ENCODE data around the gene RAMAC. TPM values are rescaled to one million over a fixed set of nuclear protein-coding genes. Genes with fewer than 3 reads are reported as not detected.
A peak's percentile ranks its signal among the peaks of the same experiment; 100 is the strongest.

RAMAC gene
- total and polyA plus RNA-seq, 2 of the 8 experiments (the other 6 are each of a cell fraction or from before 2014, with no cell fraction given), result 20.7 to 32.9 TPM

DNA sequence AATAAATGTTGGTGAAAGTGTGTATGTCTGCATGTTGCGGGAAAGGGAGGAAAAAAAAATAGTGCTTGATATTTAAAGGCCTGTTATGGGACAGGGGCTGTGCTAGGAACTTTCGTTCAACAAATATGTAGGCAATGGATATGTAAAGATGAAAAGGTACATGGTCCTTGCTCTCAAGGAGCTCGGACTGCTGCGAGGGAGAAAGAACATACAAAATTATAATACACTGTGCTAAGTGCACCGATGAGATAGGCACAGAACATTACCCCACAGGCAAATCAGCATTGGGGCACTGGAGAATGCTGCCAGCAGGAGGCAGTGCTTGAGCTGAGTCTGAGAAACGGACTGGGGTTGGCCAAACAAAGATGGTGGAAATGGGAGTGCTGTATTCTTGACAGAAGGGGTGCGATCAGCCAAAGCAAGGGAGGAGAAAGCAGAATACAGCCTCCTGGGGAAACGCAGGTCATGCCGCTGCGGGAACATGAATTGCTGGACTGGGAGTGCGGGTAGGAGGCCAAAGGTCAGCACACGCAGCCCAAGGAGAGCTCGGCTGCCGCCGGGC lies 24.8 kb downstream of the RAMAC start (continued):
- TF ChIP-seq EGR1 (IDR thresholded peaks at IDR 0.05; ENCODE audit: borderline replicate concordance, low read depth, low read length), result no peak
- peak; percentile 72 for TF ChIP-seq TEAD4 (IDR thresholded peaks at IDR 0.05; ENCODE audit: low read depth, low read length)
- no peak for TF ChIP-seq SP2 (IDR thresholded peaks at IDR 0.05; ENCODE audit: low read length)
- peak; percentile 67 to 68 for TF ChIP-seq RAD21 (IDR thresholded peaks at IDR 0.05 in 1 of 2, conservative IDR thresholded peaks at IDR 0.05 in 1 of 2; ENCODE audit: low read depth in 2 of 2, low read length in 2 of 2)
- TF ChIP-seq JUN (IDR thresholded peaks at IDR 0.05; ENCODE audit: low read depth, low read length), result no peak
- TF ChIP-seq, protein P1, sequence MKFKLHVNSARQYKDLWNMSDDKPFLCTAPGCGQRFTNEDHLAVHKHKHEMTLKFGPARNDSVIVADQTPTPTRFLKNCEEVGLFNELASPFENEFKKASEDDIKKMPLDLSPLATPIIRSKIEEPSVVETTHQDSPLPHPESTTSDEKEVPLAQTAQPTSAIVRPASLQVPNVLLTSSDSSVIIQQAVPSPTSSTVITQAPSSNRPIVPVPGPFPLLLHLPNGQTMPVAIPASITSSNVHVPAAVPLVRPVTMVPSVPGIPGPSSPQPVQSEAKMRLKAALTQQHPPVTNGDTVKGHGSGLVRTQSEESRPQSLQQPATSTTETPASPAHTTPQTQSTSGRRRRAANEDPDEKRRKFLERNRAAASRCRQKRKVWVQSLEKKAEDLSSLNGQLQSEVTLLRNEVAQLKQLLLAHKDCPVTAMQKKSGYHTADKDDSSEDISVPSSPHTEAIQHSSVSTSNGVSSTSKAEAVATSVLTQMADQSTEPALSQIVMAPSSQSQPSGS (IDR thresholded peaks at IDR 0.05; ENCODE audit: low read length), result no peak
- TF ChIP-seq, protein P2, sequence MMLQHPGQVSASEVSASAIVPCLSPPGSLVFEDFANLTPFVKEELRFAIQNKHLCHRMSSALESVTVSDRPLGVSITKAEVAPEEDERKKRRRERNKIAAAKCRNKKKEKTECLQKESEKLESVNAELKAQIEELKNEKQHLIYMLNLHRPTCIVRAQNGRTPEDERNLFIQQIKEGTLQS (IDR thresholded peaks at IDR 0.05; ENCODE audit: insufficient read depth, low read depth, low read length), result no peak
- TF ChIP-seq YY1 (IDR thresholded peaks at IDR 0.05; ENCODE audit: low read depth, low read length), result peak; percentile 92
- no peak for TF ChIP-seq SP4 (IDR thresholded peaks at IDR 0.05; ENCODE audit: low read length)
- TF ChIP-seq KDM5A (IDR thresholded peaks at IDR 0.05; ENCODE audit: low read length), result no peak
- TF ChIP-seq SIX5 (IDR thresholded peaks at IDR 0.05; ENCODE audit: low read depth, low read length), result no peak
- TF ChIP-seq, protein P3, sequence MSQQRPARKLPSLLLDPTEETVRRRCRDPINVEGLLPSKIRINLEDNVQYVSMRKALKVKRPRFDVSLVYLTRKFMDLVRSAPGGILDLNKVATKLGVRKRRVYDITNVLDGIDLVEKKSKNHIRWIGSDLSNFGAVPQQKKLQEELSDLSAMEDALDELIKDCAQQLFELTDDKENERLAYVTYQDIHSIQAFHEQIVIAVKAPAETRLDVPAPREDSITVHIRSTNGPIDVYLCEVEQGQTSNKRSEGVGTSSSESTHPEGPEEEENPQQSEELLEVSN (IDR thresholded peaks at IDR 0.05), result no peak
- no peak for TF ChIP-seq CBX8 (IDR thresholded peaks at IDR 0.05; ENCODE audit: borderline replicate concordance, low read depth, low read length)
- TF ChIP-seq SP1 (IDR thresholded peaks at IDR 0.05; ENCODE audit: low read depth, low read length), result no peak
- TF ChIP-seq, protein P4, sequence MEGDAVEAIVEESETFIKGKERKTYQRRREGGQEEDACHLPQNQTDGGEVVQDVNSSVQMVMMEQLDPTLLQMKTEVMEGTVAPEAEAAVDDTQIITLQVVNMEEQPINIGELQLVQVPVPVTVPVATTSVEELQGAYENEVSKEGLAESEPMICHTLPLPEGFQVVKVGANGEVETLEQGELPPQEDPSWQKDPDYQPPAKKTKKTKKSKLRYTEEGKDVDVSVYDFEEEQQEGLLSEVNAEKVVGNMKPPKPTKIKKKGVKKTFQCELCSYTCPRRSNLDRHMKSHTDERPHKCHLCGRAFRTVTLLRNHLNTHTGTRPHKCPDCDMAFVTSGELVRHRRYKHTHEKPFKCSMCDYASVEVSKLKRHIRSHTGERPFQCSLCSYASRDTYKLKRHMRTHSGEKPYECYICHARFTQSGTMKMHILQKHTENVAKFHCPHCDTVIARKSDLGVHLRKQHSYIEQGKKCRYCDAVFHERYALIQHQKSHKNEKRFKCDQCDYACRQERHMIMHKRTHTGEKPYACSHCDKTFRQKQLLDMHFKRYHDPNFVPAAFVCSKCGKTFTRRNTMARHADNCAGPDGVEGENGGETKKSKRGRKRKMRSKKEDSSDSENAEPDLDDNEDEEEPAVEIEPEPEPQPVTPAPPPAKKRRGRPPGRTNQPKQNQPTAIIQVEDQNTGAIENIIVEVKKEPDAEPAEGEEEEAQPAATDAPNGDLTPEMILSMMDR (IDR thresholded peaks at IDR 0.05; ENCODE audit: control extremely low read depth in 1 of 3, insufficient read depth in 1 of 3, low read depth in 1 of 3, low read length in 3 of 3), result peak; percentile 70 to 97 (median 92)
- TF ChIP-seq CHD2 (IDR thresholded peaks at IDR 0.05; ENCODE audit: low read length), result peak; percentile 16; the same call in 1 of the 2 replicates
